ENCODE results near the gene TMEM72. TPM values are rescaled to one million over a fixed set of nuclear protein-coding genes. Genes with fewer than 3 reads are reported as not detected.

Gene TMEM72
- total RNA-seq, 1 experiment from 2014 or later: not detected

- intact Hi-C loops (cut with micrococcal nuclease; ENCODE audit: unreplicated experiment): no loop called here
- CTCF ChIA-PET: no interaction called here
Observed at GRCh38 chr10:44874166-44874565, 37.0 kb upstream of the TMEM72 start.

DNA sequence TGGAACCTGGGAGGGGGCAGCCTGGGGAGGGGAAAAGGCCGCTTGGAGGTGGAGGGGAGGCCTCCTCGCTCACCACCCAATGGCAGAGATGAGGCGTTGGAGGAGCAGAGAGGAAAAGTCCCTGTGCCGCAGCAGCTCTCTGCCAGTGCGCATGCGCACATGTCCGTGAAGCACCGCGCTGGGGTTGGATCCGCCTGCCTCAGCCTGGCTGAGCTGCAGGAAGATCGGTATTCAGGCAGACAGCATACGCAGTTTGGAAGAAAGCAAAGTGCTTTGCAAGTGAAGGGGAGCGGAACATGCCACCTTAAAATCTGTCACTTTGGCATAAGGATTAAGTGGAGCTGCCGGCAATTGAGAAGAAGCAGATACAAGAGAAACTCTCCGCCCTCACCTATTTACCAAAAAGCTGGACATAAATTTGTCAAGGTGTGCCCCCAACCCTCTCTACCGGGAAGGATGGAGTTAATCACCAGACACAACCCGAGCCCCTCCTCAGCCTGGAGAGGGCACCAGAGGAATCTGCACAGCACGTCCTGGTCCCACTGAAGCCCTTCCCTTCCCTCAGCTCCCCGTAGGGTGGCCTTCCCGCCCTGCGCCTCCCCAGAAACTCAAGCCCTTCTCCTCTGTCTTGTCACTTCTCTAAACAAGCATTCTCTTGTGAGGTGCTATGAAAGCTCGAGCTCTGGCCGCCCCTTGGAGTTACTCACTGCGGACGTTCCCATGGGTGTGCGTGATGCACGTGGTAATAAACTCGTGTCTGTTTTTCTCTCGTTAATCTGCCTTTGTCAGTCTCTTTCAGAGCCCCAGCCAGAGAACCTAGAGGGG lies 32.2 kb upstream of the TMEM72 start:
- Histone ChIP-seq H3K36me3 (ENCODE audit: control insufficient read depth, insufficient read depth, low read length) (no peaks in the 10 kb centered on the region), H3K4me1 (no peaks in the 10 kb centered on the region), H3K27me3 (replicated peaks; ENCODE audit: control insufficient read depth, insufficient read depth, low read length) (peaks cover 6% of the 10 kb centered on the region), H3K9me3 (no peaks in the 10 kb centered on the region), H3K4me3 (ENCODE audit: low read depth, low read length) (peak overlapping the region; percentile 20)
- TF ChIP-seq, protein P1, sequence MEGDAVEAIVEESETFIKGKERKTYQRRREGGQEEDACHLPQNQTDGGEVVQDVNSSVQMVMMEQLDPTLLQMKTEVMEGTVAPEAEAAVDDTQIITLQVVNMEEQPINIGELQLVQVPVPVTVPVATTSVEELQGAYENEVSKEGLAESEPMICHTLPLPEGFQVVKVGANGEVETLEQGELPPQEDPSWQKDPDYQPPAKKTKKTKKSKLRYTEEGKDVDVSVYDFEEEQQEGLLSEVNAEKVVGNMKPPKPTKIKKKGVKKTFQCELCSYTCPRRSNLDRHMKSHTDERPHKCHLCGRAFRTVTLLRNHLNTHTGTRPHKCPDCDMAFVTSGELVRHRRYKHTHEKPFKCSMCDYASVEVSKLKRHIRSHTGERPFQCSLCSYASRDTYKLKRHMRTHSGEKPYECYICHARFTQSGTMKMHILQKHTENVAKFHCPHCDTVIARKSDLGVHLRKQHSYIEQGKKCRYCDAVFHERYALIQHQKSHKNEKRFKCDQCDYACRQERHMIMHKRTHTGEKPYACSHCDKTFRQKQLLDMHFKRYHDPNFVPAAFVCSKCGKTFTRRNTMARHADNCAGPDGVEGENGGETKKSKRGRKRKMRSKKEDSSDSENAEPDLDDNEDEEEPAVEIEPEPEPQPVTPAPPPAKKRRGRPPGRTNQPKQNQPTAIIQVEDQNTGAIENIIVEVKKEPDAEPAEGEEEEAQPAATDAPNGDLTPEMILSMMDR (IDR thresholded peaks at IDR 0.05; ENCODE audit: insufficient read depth in 1 of 2, low read depth in 1 of 2, low read length in 1 of 2, severe bottlenecking in 1 of 2, unreplicated experiment in 1 of 2): peak in 1 of 2 experiments; percentile 59
- Mint-ChIP-seq H3K9me3 (ENCODE audit: unreplicated experiment) (no peaks in the 10 kb centered on the region), H3K4me3 (ENCODE audit: unreplicated experiment) (peak overlapping the region; percentile 77), H3K27me3 (ENCODE audit: insufficient read depth, unreplicated experiment) (peaks cover 33% of the 10 kb centered on the region), H3K4me1 (ENCODE audit: low read depth, unreplicated experiment) (no peaks in the 10 kb centered on the region), H3K36me3 (ENCODE audit: insufficient read depth, unreplicated experiment) (peaks cover 5% of the 10 kb centered on the region), H3K27ac (ENCODE audit: unreplicated experiment) (no peak overlapping the region)
- DNase-seq: peak; percentile 86 to 88
- intact Hi-C loops (cut with micrococcal nuclease; ENCODE audit: unreplicated experiment): loop anchor here (1.0 to 2.0 kb wide), 2 partner anchors 14 to 46 kb away; no protein-coding TSS in a partner anchor
- ChIA-PET POLR2A (interaction anchor here (0.6 to 1.0 kb wide), 3 partner anchors 14 to 100 kb away, joined by 3 to 4 read pairs (median 3); no protein-coding TSS in a partner anchor), CTCF (interaction anchor here (0.8 to 1.5 kb wide), 4 partner anchors 15 to 116 kb away, joined by 3 to 17 read pairs (median 4); no protein-coding TSS in a partner anchor)
- no TSS peak for BruUV-seq (replicated peaks)

More at GRCh38 chr10:44874166-44874565, 37.0 kb upstream of the TMEM72 start:
- H3K27me3 ChIP-seq (replicated peaks; ENCODE audit: control insufficient read depth, insufficient read depth, low read length): peaks cover 2% of the 10 kb centered on the region; the same call in 1 of the 2 replicates
- no peaks in the 10 kb centered on the region for H3K36me3 ChIP-seq (ENCODE audit: control insufficient read depth, insufficient read depth, low read length)
- H3K9me3 ChIP-seq: peaks cover 6% of the 10 kb centered on the region; the same call in 1 of the 2 replicates
- TF ChIP-seq, protein P1 (IDR thresholded peaks at IDR 0.05; ENCODE audit: insufficient read depth in 1 of 2, low read depth in 1 of 2, low read length in 1 of 2, severe bottlenecking in 1 of 2, unreplicated experiment in 1 of 2): no peak
- peaks cover 22% of the 10 kb centered on the region for H3K27me3 Mint-ChIP-seq (ENCODE audit: insufficient read depth, unreplicated experiment)
- no TSS peak for BruUV-seq (replicated peaks)
- H3K4me3 ChIP-seq (ENCODE audit: low read depth, low read length): no peak overlapping the region
- H3K4me1 Mint-ChIP-seq (ENCODE audit: low read depth, unreplicated experiment): no peaks in the 10 kb centered on the region
- POLR2A ChIA-PET: no interaction called here
- H3K27ac Mint-ChIP-seq (ENCODE audit: unreplicated experiment): no peak overlapping the region
- no peak overlapping the region for H3K4me3 Mint-ChIP-seq (ENCODE audit: unreplicated experiment)
- DNase-seq: no peak
- peaks cover 5% of the 10 kb centered on the region for H3K36me3 Mint-ChIP-seq (ENCODE audit: insufficient read depth, unreplicated experiment)
- no peaks in the 10 kb centered on the region for H3K4me1 ChIP-seq
- H3K9me3 Mint-ChIP-seq (ENCODE audit: unreplicated experiment): no peaks in the 10 kb centered on the region

- peak overlapping the region; percentile 20; the same call in 1 of the 2 replicates for H3K4me3 ChIP-seq (ENCODE audit: low read depth, low read length)
Observed at GRCh38 chr10:44879531-44879899, 31.6 kb upstream of the TMEM72 start.

More at GRCh38 chr10:44879531-44879899, 31.6 kb upstream of the TMEM72 start:
- Histone ChIP-seq H3K9me3 (no peaks in the 10 kb centered on the region), H3K27me3 (replicated peaks; ENCODE audit: control insufficient read depth, insufficient read depth, low read length) (peaks cover 6% of the 10 kb centered on the region), H3K4me1 (no peaks in the 10 kb centered on the region), H3K36me3 (ENCODE audit: control insufficient read depth, insufficient read depth, low read length) (no peaks in the 10 kb centered on the region)
- peak in 1 of 2 experiments; percentile 25 for DNase-seq
- no peaks in the 10 kb centered on the region for H3K9me3 Mint-ChIP-seq (ENCODE audit: unreplicated experiment)
- peak overlapping the region; percentile 77 for H3K4me3 Mint-ChIP-seq (ENCODE audit: unreplicated experiment)
- no peak overlapping the region for H3K27ac Mint-ChIP-seq (ENCODE audit: unreplicated experiment)
- BruUV-seq (replicated peaks): no TSS peak
- intact Hi-C loops (cut with micrococcal nuclease; ENCODE audit: unreplicated experiment): loop anchor here (1.0 to 2.0 kb wide), 2 partner anchors 15 to 46 kb away; no protein-coding TSS in a partner anchor
- peaks cover 5% of the 10 kb centered on the region for H3K36me3 Mint-ChIP-seq (ENCODE audit: insufficient read depth, unreplicated experiment)
- no peaks in the 10 kb centered on the region for H3K4me1 Mint-ChIP-seq (ENCODE audit: low read depth, unreplicated experiment)
- CTCF ChIA-PET: interaction anchor here (0.8 to 1.5 kb wide), 4 partner anchors 15 to 46 kb away, joined by 3 to 17 read pairs (median 4); no protein-coding TSS in a partner anchor
- POLR2A ChIA-PET: no interaction called here
- TF ChIP-seq, protein P1 (IDR thresholded peaks at IDR 0.05; ENCODE audit: insufficient read depth in 1 of 2, low read depth in 1 of 2, low read length in 1 of 2, severe bottlenecking in 1 of 2, unreplicated experiment in 1 of 2): no peak
- peaks cover 33% of the 10 kb centered on the region for H3K27me3 Mint-ChIP-seq (ENCODE audit: insufficient read depth, unreplicated experiment)
